ENCODE data around the gene MBOAT1.
"Not testable (repeated sequence)": the region's sequence is repeated elsewhere in the genome, so short reads cannot be mapped to it uniquely, and the experiment has no call there.

MBOAT1 gene, protein sequence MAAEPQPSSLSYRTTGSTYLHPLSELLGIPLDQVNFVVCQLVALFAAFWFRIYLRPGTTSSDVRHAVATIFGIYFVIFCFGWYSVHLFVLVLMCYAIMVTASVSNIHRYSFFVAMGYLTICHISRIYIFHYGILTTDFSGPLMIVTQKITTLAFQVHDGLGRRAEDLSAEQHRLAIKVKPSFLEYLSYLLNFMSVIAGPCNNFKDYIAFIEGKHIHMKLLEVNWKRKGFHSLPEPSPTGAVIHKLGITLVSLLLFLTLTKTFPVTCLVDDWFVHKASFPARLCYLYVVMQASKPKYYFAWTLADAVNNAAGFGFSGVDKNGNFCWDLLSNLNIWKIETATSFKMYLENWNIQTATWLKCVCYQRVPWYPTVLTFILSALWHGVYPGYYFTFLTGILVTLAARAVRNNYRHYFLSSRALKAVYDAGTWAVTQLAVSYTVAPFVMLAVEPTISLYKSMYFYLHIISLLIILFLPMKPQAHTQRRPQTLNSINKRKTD

DNA sequence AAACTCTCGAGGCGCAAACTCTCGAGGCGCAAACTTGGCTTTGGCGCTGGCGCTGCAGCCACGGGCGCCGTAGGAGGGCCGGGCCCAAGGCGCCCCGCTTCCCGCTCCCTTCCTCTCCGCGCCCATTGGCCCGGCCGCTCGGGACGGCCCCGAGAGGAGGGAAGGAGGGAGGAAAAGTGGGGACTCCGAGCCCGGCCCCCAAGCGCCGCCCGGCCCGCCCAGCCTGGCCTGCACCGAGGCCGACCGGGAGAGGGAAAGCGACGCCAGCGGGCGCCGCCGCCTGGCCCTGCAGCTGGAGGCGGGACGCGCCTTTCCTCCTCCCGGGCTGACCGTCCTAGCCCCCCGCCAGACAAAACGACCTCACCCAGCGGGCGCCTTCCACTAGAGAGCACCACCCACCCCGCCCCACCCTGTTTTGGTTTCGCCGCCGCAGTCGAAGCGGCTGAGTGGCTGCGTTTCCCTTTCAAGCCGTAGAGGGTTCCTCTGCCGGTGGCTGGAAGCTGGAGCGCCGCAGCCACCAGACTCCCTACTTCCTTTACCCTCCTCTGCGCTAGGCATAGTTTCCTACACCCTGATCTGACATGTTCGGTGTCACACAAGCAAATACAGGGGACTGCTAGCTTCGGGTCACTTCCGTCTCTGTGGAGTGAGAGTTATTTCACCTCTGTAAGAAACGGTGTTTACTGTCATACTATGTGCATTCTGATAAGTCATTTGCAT, at the start of gene MBOAT1:
Gene MBOAT1 (minus strand): TSS at position 78 of the 720 bp plus-strand sequence. CDS start 235 bp downstream, outside the sequence.
- DNase-seq (ENCODE audit: low spot score): no peak

GRCh38 chr6:20261685-20262084, 49.4 kb upstream of the MBOAT1 start:
- no peak for DNase-seq (ENCODE audit: low spot score)

DNA sequence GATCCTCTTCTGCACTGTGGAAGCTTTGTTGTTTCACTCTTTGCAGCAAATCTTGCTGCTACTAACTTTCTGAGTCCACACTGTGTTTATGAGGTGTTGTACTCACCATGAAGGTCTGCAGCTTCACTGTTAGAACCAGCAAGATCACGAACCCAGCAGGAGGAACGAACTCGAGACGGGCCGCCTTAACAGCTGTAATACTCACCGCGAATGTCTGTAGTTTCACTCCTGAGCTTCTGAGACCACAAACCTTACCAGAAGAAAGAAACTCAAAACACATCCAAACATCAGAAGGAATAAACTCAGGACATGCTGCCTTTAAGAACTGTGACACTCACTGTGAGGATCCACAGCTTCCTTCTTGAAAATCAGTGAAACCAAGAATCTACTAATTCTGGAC, 48.1 kb upstream of the MBOAT1 start:
- DNase-seq (ENCODE audit: low spot score): no peak

- no peak for DNase-seq (ENCODE audit: low spot score)
Measured at GRCh38 chr6:20259316-20260049, 47.2 kb upstream of the MBOAT1 start.

DNA sequence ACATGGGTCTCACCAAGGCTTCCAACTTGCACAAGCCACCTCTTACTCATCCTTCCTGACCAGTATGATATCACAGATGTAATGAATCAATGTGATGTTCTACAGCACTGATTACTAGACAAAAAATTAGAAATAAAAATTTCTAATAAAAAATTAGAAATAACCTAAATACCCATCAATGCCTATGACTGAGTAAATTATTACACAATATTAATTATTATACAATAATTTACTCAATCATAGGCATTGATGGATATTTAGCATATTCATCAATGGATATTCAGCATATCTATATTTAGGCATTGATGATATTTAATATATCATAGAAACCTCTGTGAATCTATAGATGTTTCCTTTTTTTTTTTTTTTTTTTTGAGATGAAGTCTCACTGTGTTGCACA, 43.2 kb upstream of the MBOAT1 start:
- DNase-seq (ENCODE audit: low spot score): no peak

DNA sequence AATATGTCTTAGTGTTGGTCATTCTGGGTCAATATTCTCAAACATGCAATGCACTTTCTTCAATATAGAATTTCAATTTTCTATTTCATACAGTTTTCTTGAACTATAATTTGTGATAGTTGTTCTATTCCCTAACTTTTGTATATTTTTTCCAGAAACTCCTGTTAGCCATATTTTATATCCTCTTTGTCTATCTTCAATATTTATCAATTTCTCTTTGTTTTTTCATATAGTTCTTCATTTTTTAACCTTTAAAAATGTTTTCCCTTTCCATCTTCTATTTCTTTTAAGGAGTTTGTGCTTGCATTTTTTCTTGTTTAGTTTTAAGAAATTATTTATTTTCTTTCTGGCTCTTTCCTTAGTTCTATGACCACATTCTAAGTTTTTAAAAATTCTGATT, 42.0 kb upstream of the MBOAT1 start:
- DNase-seq (ENCODE audit: low spot score): no peak

GRCh38 chr6:20253021-20253420, 40.8 kb upstream of the MBOAT1 start:
- DNase-seq (ENCODE audit: low spot score): no peak

DNA sequence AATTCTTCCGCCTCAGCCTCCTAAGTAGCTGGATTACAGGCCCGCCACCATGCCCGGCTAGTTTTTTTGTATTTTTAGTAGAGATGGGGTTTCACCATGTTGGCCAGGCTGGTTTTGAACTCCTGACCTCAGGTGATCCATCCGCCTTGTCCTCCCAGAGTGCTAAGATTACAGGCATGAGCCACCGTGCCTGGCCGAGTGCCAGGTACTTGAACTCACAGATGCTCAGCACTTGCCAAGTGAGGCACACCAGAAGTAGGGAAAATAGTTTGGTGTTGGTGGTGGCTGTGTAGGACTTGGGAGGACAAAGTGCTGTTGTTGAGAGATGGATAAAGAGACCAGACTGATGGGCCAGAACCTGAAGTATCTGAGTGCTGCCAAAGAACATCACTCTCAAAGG, 40.0 kb upstream of the MBOAT1 start:
- no peak for DNase-seq (ENCODE audit: low spot score)

- no peak for DNase-seq (ENCODE audit: low spot score)
Measured at GRCh38 chr6:20251525-20251924, 39.3 kb upstream of the MBOAT1 start.

DNA sequence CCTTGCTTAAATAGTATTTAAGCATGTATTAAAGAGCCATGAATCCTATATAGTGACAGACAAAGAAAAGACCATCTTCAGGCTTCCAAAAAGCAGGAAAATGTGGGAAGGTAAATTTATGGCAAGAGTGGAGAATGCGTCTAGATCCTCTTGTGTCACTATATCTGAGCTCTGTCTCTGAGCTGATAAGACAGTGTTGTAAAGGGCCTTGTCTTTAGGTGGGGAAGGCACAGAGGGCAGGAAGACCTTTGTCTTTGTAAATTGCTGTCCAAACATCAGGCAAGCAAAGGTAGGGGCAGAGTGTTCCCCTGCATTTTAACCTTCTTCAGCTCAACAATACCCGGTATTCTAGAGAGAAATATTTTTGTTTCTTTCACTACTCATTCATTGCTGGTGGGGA, 33.9 kb upstream of the MBOAT1 start:
- DNase-seq (ENCODE audit: low spot score): no peak

DNA sequence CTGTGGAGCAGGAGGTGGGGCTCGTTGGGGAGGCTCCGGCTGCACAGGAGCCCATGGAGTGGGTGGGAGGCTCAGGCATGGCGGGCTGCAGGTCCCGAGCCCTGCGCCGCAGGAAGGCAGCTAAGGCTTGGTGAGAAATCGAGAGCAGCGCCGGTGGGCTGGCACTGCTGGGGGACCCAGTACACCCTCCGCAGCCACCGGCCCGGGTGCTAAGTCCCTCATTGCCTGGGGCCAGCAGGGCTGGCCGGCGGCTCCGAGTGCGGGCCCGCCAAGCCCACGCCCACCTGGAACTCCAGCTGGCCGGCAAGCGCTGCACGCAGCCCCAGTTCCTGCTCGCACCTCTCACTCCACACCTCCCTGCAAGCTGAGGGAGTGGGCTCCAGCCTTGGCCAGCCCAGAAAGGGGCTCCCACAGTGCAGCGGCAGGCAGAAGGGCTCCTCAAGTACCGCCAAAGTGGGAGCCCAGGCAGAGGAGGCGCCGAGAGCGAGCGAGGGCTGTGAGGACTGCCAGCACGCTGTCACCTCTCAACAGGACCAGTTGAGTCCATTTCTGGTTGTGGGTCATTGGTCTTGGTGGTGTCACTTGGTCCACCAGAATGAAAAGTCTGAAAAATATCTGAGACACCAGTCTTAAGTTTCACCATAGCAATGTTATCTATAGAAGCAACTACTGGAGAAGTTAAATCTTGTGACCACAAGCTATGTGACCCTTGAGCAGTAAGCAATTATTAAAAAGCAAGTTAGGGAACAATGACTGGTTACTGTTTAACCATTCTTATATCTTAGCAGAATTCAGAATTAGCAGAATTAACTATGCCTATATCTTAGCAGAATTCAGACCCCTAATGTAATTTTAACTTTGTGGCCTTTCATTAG, 32.8 kb upstream of the MBOAT1 start:
- not testable (repeated sequence) for DNase-seq (ENCODE audit: low spot score)

DNA sequence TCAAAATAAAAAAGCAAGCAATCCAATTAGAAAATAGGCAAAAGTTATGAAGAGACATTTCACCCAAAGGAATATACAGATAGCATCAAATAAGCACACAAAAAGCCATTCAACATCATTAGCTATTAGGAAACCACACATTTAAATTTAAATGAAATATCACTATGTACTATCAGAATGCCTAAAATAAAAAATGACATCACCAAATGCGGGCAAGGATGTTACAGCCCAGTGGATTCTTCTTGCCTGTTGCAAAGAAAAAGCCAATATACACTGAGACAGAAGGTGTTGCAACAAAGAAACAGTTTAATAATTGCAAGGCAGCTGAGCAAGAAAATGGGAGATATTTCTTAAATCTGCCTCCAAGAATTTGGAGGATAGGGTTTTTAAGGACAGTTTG, 31.0 kb upstream of the MBOAT1 start:
- DNase-seq (ENCODE audit: low spot score): no peak

- no peak for DNase-seq (ENCODE audit: low spot score)
Measured at GRCh38 chr6:20242397-20242796, 30.1 kb upstream of the MBOAT1 start.

DNA sequence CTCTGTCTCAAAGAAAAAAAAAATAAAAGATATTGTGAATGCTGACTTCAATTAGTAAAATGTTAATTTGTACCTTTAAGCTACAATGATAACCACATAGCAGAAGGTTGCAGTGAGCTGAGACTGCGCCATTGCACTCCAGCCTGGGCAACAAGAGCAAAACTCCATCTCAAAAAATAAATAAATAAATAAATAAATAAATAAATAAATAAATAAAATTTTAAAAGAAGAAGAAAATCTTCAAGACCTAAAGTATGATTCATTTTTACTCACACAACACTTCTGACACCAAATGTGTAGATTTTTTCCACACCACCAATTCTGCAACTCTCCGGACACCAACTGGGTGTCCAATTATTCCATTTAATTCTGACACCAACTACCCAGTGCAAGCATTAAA, 28.8 kb upstream of the MBOAT1 start:
- no peak for DNase-seq (ENCODE audit: low spot score)

DNA sequence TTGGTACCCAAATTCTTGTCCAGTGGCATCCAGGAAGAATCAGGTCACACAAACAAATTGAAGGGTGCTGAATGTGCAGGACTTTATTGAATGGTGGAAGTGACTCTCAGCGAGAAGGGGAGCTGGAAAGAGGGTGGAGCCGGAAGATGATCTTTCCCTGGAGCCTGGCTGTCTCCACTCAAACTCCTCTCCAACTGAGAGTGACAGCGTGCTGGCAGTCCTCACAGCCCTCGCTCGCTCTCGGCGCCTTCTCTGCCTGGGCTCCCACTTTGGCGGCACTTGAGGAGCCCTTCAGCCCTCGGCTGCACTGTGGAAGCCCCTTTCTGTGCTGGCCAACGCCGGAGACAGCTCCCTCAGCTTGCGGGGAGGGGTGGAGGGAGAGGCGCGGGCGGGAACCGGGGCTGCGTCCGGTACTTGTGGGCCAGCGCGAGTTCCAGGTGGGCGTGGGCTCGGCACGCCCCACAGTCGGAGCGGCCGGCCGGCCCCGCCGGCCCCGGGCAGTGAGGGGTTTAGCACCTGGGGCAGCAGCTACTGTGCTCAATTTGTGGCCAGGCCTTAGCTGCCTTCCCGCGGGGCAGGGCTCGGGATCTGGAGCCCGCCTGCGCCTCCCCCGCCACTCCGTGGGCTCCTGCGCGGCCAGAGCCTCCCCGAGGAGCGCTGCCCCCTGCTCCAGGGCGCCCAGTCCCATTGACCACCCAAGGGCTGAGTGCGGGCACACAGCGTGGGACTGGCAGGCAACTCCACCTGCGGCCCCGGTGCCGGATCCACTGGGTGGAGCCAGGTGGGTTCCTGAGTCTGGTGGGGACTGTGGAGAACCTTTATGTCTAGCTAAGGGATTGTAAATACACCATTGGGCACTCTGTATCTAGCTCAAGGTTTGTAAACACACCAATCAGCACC, 26.7 kb upstream of the MBOAT1 start:
- DNase-seq (ENCODE audit: low spot score): no peak

DNA sequence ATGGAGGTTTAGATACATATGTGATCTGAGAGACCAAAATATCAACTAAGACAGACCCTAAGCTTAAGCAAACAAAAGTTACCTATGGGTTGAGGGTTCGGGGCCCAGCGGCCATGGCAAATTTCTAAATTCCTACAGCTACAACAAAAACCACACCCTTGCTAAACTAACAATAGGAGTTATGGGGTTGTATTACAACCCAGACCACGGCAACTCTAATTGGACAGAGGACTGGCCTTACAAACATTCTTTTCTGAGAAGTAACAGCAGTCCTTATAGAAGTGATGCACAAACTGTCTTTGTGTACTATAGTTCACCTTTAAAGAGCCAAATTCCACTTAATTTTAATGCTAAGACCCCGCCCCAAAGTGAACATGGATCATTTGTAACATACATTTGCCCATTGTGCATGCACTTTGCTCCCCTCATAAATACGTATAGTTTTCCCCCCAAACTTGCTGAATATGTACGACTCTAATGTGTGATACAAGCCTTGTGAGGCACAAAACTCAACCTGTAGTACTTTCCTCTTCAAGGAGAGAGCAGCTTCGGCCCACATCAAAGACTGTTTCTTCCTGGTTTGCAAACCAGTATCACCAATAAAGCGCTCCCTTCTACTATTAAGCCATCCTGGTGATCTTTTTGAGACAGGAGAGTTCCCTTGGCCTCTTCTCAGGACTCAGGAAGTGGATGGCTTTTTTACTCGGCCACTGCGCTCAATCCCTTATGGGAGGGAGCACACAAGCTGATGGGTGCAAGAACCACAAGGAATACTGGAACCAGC, 25.6 kb upstream of the MBOAT1 start:
- DNase-seq (ENCODE audit: low spot score): no peak

GRCh38 chr6:20236909-20237600, 24.8 kb upstream of the MBOAT1 start:
- DNase-seq (ENCODE audit: low spot score): no peak

- no peak for DNase-seq (ENCODE audit: low spot score)
Measured at GRCh38 chr6:20236344-20236743, 24.1 kb upstream of the MBOAT1 start.

GRCh38 chr6:20235041-20235440, 22.8 kb upstream of the MBOAT1 start:
- DNase-seq (ENCODE audit: low spot score): no peak
